EL (cell line): ENCODE results near the gene CCDC158.

Source experiments
- DNase-seq: peaks from one replicate; pipeline ENCODE4 v3.0.0-alpha.2; 2016

Gene CCDC158

DNA sequence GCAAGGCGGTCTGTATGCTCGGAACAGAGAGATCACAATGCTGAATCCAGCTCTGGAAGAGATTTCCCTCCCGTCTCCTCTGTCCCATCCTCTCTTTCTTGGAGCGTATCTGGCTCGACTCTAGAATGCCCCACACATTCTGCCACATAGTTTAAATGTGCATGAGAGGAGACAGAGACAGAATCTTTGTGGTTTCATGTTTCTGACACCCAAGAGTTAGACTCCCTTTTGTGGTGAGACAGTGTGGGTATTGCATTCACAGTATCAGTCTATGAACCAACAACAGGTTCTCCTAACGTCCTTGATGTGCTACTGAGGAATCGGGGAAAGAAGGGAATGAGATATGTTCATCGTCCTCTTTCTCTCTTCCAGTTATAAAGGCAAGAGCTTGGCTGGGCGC lies 144.1 kb downstream of the CCDC158 start:
- no peak for DNase-seq

DNA sequence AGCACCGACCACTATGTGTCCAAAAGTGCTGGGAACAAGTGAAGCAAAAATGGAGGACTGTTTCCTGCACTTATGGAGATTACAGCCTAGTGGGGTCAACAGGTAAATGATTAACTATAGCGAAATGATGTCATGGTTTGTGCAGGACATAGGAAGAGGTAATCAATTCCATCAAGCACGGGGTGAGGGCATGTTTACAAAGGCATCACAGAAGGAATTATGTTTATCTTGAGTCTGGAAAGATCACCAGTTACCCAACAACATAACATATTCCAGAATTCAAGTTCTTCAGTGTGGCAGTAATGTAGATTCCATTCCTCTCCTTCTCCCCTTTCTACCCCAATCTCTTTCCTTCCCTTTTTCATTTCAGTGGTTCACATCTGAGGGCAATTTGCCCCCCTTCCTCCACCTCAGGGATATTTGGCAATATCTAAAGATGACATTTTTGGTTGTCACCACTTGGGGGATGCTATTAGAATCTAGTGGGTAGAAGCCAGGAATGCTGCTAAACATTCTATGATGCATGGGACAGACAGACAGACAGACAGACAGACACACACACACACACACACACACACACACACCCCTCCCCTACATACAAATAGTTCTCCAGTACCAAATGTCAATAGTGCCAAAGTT lies 145.3 kb downstream of the CCDC158 start:
- no peak for DNase-seq

DNA sequence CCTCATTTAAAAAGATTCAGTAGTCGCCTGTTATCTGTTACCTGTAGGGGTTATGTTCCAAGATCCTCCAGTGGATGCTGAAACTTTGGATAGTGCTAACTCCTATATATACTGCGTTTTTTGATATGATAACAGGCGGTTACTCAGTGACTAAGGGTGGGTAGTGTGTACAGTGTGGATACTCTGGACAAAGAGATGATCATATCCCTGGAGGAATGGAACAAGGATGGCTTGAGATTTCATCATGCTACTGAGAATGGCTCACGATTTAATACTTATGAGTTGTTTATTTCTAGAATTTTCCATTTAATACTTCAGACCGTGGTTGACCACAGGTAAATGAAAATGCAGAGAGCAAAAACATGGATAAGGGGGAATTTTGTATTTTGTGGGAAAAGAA lies 147.9 kb downstream of the CCDC158 start:
- no peak for DNase-seq

DNA sequence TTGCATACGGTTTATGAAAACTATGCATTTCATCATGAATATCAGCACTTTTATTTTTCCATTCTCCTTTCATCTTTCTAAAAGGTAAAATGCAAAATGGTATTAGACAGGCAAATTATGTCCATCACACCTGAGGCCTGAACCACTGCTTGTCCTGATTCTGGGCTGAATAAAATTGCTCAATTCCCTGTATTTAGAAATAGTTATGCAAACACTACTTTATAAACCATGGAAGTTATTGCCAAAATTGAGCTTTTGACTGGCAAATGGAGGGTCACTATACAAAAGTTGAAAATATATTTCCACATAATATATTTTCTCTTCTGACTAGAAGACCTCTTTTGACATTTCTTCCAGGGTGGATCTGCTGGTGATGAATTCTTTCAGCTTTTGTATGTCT lies 148.4 kb downstream of the CCDC158 start:
- DNase-seq, result no peak

DNA sequence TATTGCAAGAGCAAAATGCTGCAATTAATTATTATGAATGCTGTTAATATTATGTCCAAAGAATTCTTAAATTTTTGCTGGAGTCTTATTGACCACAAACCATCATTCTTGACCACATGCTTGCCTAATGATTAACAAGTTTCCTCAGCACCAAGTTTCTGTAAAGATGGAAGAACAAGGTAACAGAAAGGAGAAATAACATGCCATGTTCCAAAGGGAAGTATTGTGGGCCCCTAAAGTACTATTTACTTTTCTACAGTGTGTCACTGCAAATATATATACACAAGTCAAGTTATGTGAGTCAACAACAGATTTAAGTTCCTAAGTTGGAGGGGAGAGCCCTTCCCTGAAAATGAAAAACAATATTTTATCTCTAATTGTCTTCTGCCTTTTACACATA lies 148.9 kb downstream of the CCDC158 start:
- no peak for DNase-seq

DNA sequence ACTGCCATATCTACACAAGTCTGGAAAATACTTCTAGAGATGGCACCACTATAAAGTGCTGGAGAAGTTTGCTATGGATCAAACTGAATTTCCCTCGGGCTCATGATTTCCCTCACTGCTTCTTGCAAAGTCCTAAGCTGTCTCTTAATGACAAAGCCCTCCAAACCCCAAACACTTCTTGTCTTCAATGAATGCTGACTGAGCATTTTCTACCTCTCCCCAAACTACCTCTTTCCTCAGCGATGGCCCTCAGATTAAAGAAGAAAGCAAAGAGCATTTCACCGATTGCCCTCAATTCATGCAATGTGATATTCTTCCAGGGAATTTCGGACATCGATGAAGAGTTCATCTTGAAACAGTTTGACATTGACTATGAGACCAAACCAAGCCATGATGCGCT lies 149.7 kb downstream of the CCDC158 start:
- DNase-seq, result no peak

DNA sequence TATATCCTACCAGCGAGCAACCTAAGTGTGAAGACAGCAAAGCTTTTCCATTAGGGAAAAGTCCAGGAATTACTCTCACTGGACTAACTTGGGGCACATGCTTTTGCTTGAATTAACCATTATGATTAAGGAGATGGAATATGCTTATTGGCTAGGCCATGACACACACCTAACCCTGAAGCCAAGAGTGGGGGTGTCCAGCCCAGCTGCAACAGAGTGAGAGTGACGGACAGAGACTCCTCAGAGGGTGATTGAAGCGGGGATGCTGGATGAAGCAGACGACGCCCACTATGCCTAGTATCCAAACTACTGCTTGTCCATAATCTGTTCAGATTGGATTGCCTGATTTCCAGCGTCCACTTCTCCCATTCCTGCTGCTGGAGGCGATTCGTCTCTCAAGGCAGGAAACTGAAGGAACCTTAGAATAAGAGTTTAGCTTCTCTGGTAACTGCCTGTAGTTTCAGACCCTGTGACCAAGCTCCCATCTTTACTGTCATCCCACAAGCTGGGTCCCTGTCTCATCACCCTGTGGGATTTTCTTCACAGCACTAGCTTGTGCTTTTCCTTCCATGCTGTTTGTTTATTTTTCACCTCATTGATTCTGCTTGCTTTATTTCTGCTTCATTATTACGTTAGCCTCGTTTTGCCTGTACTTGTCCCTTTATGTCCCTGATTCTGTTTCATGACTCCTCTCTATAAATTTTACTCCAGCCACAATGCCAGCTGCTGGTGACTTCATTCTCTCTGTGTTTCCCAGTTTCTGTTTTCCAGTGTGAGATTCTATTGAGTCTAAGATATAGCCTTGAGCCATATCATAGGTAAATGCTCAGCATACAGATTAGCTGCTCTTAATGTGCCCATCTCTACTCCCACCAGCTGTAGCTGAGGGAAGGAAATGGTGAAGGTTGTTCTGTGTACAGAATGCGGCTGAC lies 150.4 kb downstream of the CCDC158 start:
- no peak for DNase-seq

DNA sequence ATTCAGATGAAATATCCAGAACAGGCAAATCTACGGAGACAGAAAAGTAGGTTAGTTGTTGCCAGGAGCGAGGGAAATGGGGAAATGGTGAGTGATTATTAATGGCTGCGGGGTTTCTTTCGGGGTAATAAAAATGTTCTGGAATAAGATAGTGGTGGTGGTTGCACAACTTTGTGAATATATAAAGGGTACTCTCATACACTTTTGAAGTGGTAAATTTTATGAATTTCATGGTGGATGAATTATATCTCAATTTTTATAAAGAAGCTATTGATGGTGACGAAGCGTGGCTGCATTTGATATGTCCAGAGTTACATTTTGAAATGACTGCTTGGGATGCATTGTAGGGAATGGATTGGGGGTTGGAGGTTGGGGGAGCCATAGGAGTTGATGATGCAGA lies 153.1 kb downstream of the CCDC158 start:
- DNase-seq, result no peak

DNA sequence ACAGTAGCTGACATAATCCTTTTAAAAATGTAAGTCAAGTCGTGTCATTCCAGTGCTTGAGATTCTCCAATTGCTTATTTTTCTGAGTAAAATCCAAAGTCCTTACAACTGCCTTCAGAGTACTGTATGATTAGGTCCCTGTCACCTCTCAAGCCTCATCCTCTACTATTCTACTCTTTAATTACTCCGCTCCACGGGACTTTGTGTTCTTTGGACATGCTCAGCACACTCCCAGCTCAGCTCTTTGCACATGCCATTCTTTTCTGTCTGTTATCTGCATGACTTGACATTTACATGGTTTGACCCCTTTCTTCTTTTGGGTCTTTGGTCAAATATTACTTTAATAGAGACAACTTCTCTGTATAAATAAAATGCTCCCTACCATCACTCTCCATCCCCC lies 154.3 kb downstream of the CCDC158 start:
- no peak for DNase-seq

DNA sequence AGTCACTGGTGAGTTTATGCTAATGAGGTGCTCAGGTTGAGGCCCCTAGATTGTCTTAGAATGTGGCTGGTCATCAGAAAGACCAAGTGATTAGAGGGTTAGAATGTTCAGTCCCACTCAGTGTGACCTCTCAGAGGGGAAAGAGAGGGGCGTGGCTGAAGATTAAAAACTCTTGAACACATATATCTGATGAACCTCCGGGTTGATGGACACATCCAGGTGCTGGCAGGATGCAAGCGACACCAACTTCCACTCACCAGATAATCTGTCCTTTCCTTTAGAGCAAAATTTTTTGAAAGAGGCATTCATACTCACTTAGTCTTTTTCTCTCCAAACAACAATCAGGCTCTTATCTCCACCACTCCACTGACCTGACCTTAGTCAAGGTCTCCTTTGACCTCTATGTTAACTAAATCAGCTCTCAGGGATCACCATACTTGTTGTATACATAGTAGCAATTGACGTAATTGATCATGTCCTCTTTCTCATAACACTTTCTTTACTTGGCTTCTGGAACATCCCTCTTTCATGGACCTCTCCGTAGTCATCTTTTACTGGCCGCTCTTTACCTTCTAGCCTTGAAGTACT lies 155.2 kb downstream of the CCDC158 start:
- DNase-seq, result no peak
